ENCODE measurements around the gene FAT3.

FAT3 gene

DNA sequence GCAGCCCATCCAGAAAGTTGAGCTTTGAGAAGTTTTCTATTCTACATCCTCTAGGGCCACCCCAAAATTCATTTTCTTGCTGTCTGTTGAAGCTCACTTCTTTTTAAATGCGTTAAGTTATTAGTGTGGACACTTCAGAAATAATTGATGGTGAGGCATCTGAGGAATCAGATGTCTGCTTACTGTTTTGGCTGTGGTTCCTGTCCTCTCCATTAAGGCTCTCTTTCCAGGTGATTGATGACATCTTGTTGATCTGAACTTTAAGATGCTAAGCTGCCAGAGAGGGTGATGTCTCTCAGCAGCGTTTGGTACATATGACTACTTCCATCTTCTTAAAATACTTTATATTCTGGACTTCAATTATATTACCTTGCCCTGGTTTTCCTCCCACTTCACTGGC lies 45.2 kb downstream of the FAT3 start:
- TF ChIP-seq REST (IDR thresholded peaks at IDR 0.05; ENCODE audit: insufficient read depth in 1 of 2, low read depth in 2 of 2, low read length in 2 of 2) (no peak), FOXP2 (optimal IDR thresholded peaks at IDR 0.05; ENCODE audit: borderline replicate concordance, extremely low read depth, extremely low read length, insufficient read depth) (no peak), POLR2AphosphoS5 (IDR thresholded peaks at IDR 0.05; ENCODE audit: low read depth, low read length) (no peak), SIN3A (IDR thresholded peaks at IDR 0.05; ENCODE audit: borderline replicate concordance, insufficient read depth, low read length) (no peak), TAF1 (IDR thresholded peaks at IDR 0.05; ENCODE audit: borderline replicate concordance, insufficient read depth, low read length) (no peak)

DNA sequence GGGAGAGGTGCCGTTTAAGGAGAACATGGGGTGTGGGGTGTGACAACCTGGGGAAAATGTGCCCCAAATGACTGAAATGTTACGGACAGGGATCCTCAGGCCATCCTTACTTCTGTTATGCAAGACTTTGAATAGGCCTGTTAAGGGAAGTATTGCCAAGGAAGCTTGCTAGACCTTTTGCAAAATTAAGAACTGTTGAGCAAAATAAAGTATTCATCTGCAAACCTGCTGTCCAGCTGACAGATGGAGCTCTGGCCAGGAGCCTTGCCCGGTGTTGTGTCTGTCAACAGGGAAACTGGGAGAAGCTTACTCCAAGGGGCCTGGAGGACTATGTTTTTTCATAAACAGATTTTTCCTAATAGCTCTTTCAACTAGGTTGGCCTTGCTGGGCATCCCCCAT lies 48.0 kb downstream of the FAT3 start:
- TF ChIP-seq POLR2AphosphoS5 (IDR thresholded peaks at IDR 0.05; ENCODE audit: low read depth, low read length) (no peak), FOXP2 (optimal IDR thresholded peaks at IDR 0.05; ENCODE audit: borderline replicate concordance, extremely low read depth, extremely low read length, insufficient read depth) (no peak), SIN3A (IDR thresholded peaks at IDR 0.05; ENCODE audit: borderline replicate concordance, insufficient read depth, low read length) (no peak), REST (IDR thresholded peaks at IDR 0.05; ENCODE audit: insufficient read depth in 1 of 2, low read depth in 2 of 2, low read length in 2 of 2) (no peak), TAF1 (IDR thresholded peaks at IDR 0.05; ENCODE audit: borderline replicate concordance, insufficient read depth, low read length) (no peak)

Data from PFSK-1 (cell line).